ENCODE results near the gene FYN. TPM values are rescaled to one million over a fixed set of nuclear protein-coding genes. Genes with fewer than 3 reads are reported as not detected.
A peak's percentile ranks its signal among the peaks of the same experiment; 100 is the strongest.

The FYN gene
- total and polyA plus RNA-seq, 10 of the 15 experiments (the other 5 are each of a cell fraction or from before 2014, with no cell fraction given), result 51.4 to 247 (median 138) TPM

DNA sequence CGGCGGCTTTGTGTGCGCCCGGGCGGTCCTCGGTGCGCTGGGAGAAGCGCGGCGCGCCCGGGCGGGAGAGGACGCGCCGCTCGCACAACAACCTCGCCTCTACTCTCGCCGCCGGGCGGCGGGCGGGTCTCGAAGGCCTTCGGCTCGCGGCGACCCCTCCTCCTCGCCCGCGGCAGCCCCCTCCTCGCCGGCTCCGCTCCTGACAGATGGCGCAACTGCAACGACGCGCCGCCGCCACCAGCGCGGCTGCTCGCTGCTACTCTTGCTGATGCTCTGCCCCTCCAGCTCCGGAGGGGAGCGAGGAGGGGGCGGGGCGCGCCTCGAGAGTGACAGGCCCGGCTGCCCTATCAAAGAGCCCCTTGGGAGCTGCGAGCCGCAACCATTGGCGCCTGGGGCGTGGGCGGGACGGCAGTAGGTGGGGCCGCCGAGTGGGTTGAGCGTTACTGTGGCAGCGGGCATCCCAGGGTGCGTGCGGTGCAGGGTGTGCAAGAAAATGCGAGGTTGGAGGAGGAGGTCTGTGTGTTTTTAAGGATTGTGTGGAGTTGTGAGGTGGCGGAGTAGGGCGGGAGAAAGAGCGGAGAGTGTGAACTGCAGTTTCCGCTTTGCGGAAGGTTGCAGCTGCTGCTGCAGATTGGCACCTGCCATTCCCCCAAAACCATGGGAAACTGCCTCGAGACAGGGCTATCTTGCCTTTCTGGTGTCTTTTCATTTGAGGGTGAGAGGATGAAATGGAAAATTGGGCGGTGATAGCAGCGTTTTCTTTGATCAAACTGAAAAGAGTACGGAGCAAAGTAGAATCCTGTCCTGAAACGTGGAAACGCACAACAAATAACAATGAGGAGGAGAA is at the start of gene FYN (continued):
- TF ChIP-seq EGR1 (IDR thresholded peaks at IDR 0.05; ENCODE audit: borderline replicate concordance in 1 of 2, low read depth in 2 of 2, low read length in 2 of 2) (peak in 1 of 2 experiments; percentile 80; a peak in 2 of 3 replicates), BACH1 (IDR thresholded peaks at IDR 0.05; ENCODE audit: borderline replicate concordance) (peak; percentile 17; the same call in 1 of the 2 replicates), RAD51 (IDR thresholded peaks at IDR 0.05) (no peak), SMC3 (IDR thresholded peaks at IDR 0.05; ENCODE audit: borderline replicate concordance, low read length) (no peak; the same call in 1 of the 2 replicates), ATF7 (IDR thresholded peaks at IDR 0.05; ENCODE audit: low read depth) (no peak), ESRRA (IDR thresholded peaks at IDR 0.05; ENCODE audit: low read length) (no peak), TBL1XR1 (IDR thresholded peaks at IDR 0.05; ENCODE audit: low read depth, low read length) (peak; percentile 30; the same call in 1 of the 2 replicates), ZSCAN29 (IDR thresholded peaks at IDR 0.05) (no peak), GABPA (IDR thresholded peaks at IDR 0.05; ENCODE audit: low read depth) (no peak), ETV6 (conservative IDR thresholded peaks at IDR 0.05 in 1 of 2, IDR thresholded peaks at IDR 0.05 in 1 of 2; ENCODE audit: borderline replicate concordance in 1 of 2, low read depth in 1 of 2) (no peak), TCF12 (IDR thresholded peaks at IDR 0.05; ENCODE audit: low read depth, low read length) (peak; percentile 63), ZNF384 (IDR thresholded peaks at IDR 0.05; ENCODE audit: borderline replicate concordance, low read depth, low read length) (no peak), SRF (IDR thresholded peaks at IDR 0.05; ENCODE audit: low read depth in 2 of 2, low read length in 2 of 2) (no peak), SMAD1 (IDR thresholded peaks at IDR 0.05; ENCODE audit: low read depth, partially characterized antibody) (no peak), SIN3A (IDR thresholded peaks at IDR 0.05; ENCODE audit: low read depth, low read length) (0 out of 2 replicates have a peak, but pooled peaks have one; percentile 45), SIX5 (IDR thresholded peaks at IDR 0.05; ENCODE audit: low read depth, low read length, severe bottlenecking) (peak; percentile 19), BHLHE40 (IDR thresholded peaks at IDR 0.05; ENCODE audit: borderline replicate concordance in 1 of 2, low read depth in 2 of 2, low read length in 1 of 2) (peak in 1 of 2 experiments; percentile 34; a peak in 1 of 4 replicates), ZNF274 (IDR thresholded peaks at IDR 0.05; ENCODE audit: insufficient read depth, insufficient read length) (no peak), KDM1A (IDR thresholded peaks at IDR 0.05; ENCODE audit: borderline replicate concordance) (no peak), POLR2AphosphoS5 (IDR thresholded peaks at IDR 0.05; ENCODE audit: low read length) (peak; percentile 66), WRNIP1 (IDR thresholded peaks at IDR 0.05; ENCODE audit: borderline replicate concordance, low read depth, low read length) (no peak), NFYA (IDR thresholded peaks at IDR 0.05; ENCODE audit: borderline replicate concordance, low read depth, low read length) (peak; percentile 41)
- TF ChIP-seq, protein P1, sequence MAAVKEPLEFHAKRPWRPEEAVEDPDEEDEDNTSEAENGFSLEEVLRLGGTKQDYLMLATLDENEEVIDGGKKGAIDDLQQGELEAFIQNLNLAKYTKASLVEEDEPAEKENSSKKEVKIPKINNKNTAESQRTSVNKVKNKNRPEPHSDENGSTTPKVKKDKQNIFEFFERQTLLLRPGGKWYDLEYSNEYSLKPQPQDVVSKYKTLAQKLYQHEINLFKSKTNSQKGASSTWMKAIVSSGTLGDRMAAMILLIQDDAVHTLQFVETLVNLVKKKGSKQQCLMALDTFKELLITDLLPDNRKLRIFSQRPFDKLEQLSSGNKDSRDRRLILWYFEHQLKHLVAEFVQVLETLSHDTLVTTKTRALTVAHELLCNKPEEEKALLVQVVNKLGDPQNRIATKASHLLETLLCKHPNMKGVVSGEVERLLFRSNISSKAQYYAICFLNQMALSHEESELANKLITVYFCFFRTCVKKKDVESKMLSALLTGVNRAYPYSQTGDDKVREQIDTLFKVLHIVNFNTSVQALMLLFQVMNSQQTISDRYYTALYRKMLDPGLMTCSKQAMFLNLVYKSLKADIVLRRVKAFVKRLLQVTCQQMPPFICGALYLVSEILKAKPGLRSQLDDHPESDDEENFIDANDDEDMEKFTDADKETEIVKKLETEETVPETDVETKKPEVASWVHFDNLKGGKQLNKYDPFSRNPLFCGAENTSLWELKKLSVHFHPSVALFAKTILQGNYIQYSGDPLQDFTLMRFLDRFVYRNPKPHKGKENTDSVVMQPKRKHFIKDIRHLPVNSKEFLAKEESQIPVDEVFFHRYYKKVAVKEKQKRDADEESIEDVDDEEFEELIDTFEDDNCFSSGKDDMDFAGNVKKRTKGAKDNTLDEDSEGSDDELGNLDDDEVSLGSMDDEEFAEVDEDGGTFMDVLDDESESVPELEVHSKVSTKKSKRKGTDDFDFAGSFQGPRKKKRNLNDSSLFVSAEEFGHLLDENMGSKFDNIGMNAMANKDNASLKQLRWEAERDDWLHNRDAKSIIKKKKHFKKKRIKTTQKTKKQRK (IDR thresholded peaks at IDR 0.05; ENCODE audit: low read depth, low read length), result no peak
- TF ChIP-seq, protein P2, sequence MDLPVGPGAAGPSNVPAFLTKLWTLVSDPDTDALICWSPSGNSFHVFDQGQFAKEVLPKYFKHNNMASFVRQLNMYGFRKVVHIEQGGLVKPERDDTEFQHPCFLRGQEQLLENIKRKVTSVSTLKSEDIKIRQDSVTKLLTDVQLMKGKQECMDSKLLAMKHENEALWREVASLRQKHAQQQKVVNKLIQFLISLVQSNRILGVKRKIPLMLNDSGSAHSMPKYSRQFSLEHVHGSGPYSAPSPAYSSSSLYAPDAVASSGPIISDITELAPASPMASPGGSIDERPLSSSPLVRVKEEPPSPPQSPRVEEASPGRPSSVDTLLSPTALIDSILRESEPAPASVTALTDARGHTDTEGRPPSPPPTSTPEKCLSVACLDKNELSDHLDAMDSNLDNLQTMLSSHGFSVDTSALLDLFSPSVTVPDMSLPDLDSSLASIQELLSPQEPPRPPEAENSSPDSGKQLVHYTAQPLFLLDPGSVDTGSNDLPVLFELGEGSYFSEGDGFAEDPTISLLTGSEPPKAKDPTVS (IDR thresholded peaks at IDR 0.05; ENCODE audit: low read depth, low read length), result no peak
